Brain pericyte (primary cell): ENCODE results near the gene TARBP1.

Source experiments
- DNase-seq: peaks from one replicate; pipeline ENCODE4 v3.0.0-alpha.2; 2012; ENCODE audit warnings: low read depth, low spot score

The TARBP1 gene

DNA sequence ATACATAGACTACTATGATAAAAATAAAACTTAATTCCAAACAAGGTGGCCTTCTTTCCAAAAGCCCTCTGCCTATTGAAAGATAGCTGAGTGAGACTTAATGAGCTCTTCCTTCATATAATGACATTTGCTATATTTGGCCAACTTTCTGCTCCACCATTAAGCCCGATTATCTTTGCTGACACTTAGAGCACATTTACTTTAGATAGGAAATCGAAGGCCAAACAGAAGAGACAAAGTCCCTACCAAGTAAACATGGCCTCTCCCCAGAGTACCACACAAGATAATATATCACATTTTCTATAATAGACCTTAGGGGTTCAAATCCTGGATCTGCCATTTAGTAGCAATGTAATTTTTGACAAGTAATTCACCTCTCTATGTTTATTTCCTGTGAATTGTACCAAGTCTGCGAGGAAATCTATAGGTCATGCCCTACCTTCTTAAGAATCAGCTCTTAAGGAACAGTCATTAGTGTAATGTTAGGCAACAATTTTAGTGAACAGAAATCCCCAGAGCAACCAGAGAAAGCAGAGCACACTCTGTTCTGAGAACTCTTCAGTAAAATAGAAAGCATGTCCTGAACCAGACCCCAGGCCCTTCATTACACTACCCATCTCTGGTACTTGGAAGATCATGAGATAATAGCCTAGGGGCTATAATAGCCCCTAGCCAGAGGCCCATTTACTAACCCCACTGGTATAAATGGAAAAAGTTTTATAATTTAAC, 123.0 kb downstream of the TARBP1 start:
- DNase-seq: no peak

DNA sequence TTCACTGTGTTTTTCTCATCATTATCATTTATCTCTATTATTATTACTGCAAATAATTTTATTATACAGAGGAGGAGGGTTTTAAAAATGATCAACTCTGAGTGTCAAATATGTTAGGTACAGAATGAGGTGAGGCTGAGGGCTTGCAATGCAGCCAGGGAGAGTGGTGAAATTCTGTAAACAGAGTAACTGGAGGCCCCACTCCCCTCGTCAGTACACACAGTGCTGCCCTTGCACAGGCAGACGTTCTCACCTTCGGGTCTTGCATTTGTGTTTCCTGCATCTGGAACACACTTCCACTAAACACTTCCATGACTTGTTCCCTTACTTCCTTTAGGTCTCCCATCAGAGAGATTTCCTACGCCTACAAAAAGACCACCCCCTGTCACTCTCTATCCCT, 130.0 kb downstream of the TARBP1 start:
- DNase-seq: no peak

DNA sequence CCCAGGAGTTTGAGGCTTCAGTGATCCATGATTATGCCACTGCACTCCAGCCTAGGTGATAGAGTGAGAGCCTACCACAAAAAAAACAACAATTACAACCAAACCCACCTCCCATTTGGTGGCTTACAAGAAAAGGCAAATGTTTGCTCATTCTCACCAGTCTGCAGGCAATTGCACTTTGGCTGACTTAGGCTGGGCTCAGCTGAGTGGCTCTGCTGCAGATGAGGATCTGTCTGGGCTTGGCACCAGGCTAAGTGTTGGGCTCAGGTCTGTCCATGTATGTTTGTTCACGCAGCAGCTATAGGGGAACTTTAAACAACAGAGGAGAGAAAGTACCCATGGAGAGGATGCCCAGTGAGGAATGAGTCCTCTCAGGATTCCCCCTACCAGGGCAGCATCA, 133.7 kb downstream of the TARBP1 start:
- DNase-seq: no peak

DNA sequence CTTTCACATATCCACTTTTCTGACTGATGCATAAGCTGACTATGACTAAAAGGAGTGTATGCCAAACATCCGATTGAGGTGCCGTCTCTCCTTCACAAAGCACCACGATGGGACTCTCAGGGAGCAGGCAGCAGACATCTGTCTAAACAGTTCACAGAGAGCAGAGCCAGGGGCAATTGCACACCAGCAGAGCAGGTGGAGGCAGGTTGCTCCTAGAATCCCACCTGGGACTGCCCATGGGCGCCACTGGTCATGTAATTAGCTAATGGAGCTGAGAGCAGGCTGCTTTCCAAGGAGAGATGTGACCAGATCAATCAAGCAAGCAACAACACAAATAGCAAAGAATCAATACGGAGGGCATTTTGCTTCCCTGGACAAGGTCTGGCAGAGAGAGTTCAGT, 136.2 kb downstream of the TARBP1 start:
- no peak for DNase-seq
